IMR-90 (cell line): Measurements from ENCODE around the gene XCL1. TPM values are rescaled to one million over a fixed set of nuclear protein-coding genes. Genes with fewer than 3 reads are reported as not detected.

Experiments used
- ATAC-seq: fragments of 200-7000 bp; cut with Tn5 transposase; 2 replicates; pipeline ENCODE4 v1.9.1; 2020; ENCODE audit warnings: low read depth, mild to moderate bottlenecking, moderate library complexity
- BruUV-seq: library from RNA; stranded (reverse); fragments of 400-500 nt; replicated peaks from 2 replicates; lab custom pipeline; 2021; lab: Mats Ljungman, UMichigan
- CTCF ChIA-PET: fragments of 300-600 bp; formaldehyde crosslinking; extraction: SDS; loops from one replicate; lab custom pipeline; 2021; ENCODE audit warnings: antibody characterized with exemption; lab: Yijun Ruan, JAX
- POLR2A ChIA-PET: fragments of 300-600 bp; sonication (Branson Sonifier 250); formaldehyde crosslinking; loops from one replicate; lab custom pipeline; 2022; ENCODE audit warnings: antibody characterized with exemption; ENCODE audit not compliant: unreplicated experiment; lab: Charles Lee
- DNase-seq: peaks from one replicate; pipeline ENCODE4 v3.0.0; 2013
- H2AFZ ChIP-seq: replicated peaks from 2 replicates; pipeline ENCODE3; 2013; ENCODE audit warnings: low read length, mild to moderate bottlenecking; ENCODE audit not compliant: poor library complexity
- H2AK5ac ChIP-seq: 2 replicates; pipeline ENCODE4 v1.6.1; 2013; ENCODE audit warnings: low read depth, low read length, inconsistent platforms
- H2AK9ac ChIP-seq: replicated peaks from 2 replicates; pipeline ENCODE3; 2013; ENCODE audit warnings: mild to moderate bottlenecking, low read depth, low read length, moderate library complexity; ENCODE audit not compliant: poor library complexity
- H2BK120ac ChIP-seq: 2 replicates; pipeline ENCODE4 v1.6.1; 2013; ENCODE audit warnings: low read depth, low read length, inconsistent platforms
- H2BK15ac ChIP-seq: 3 replicates; pipeline ENCODE4 v1.6.1; 2013; ENCODE audit warnings: low read depth, low read length, inconsistent platforms
- H2BK20ac ChIP-seq: 2 replicates; pipeline ENCODE4 v1.6.1; 2013; ENCODE audit warnings: low read depth, mild to moderate bottlenecking, inconsistent platforms, low read length, moderate library complexity
- H2BK5ac ChIP-seq: 2 replicates; pipeline ENCODE4 v1.6.1; 2013; ENCODE audit warnings: mild to moderate bottlenecking, low read depth, low read length, inconsistent platforms; ENCODE audit not compliant: poor library complexity, severe bottlenecking
- H3K14ac ChIP-seq: replicated peaks from 2 replicates; pipeline ENCODE4 v1.6.1; 2013; ENCODE audit warnings: low read depth, low read length, inconsistent platforms
- H3K18ac ChIP-seq: 2 replicates; pipeline ENCODE4 v1.6.1; 2013; ENCODE audit warnings: low read depth, low read length, control low read depth
- H3K23ac ChIP-seq: 2 replicates; pipeline ENCODE4 v1.6.1; 2013; ENCODE audit warnings: low read depth, low read length, inconsistent platforms
- H3K27ac ChIP-seq: 2 replicates; pipeline ENCODE4 v1.5.1; 2013; ENCODE audit warnings: mild to moderate bottlenecking, control low read depth, low read length; ENCODE audit not compliant: insufficient read depth
- H3K27me3 ChIP-seq: 2 replicates; pipeline ENCODE4 v1.6.1; 2013; ENCODE audit warnings: low read length; ENCODE audit not compliant: control insufficient read depth, insufficient read depth
- H3K36me3 ChIP-seq: 2 replicates; pipeline ENCODE4 v1.6.1; 2013; ENCODE audit warnings: low read length, mixed read lengths; ENCODE audit not compliant: control insufficient read depth, insufficient read depth
- H3K4ac ChIP-seq: 2 replicates; pipeline ENCODE4 v1.6.1; 2013; ENCODE audit warnings: low read depth, low read length, inconsistent platforms
- H3K4me1 ChIP-seq: 2 replicates; pipeline ENCODE4 v1.6.1; 2013; ENCODE audit warnings: low read length, mixed read lengths; ENCODE audit not compliant: control insufficient read depth, insufficient read depth
- H3K4me2 ChIP-seq: 2 replicates; pipeline ENCODE4 v1.6.1; 2013; ENCODE audit warnings: low read depth, mild to moderate bottlenecking, control low read depth, low read length, moderate library complexity
- H3K4me3 ChIP-seq: 2 replicates; pipeline ENCODE4 v1.5.1; 2013; ENCODE audit warnings: low read depth, mild to moderate bottlenecking, control low read depth, low read length, moderate library complexity; ENCODE audit not compliant: insufficient read depth
- H3K56ac ChIP-seq: 2 replicates; pipeline ENCODE4 v1.6.1; 2013; ENCODE audit warnings: low read length, inconsistent platforms; ENCODE audit not compliant: insufficient read depth; ENCODE audit errors: extremely low read depth
- H3K79me1 ChIP-seq, 2 experiments: 2 replicates each; pipeline ENCODE4 v1.6.1; 2013; ENCODE audit warnings: low read length in 2 of 2, inconsistent platforms in 1 of 2, low read depth in 1 of 2
- H3K9ac ChIP-seq: 2 replicates; pipeline ENCODE4 v1.6.1; 2013; ENCODE audit warnings: low read depth, low read length, control low read depth
- H3K9me1 ChIP-seq: 2 replicates; pipeline ENCODE4 v1.6.1; 2013; ENCODE audit warnings: low read length, inconsistent platforms; ENCODE audit not compliant: insufficient read depth
- H3K9me3 ChIP-seq: 2 replicates; pipeline ENCODE4 v1.6.1; 2013; ENCODE audit warnings: low read length; ENCODE audit not compliant: control insufficient read depth, insufficient read depth
- H4K20me1 ChIP-seq: 2 replicates; pipeline ENCODE4 v1.6.1; 2013; ENCODE audit warnings: low read length, inconsistent platforms; ENCODE audit not compliant: insufficient read depth
- H4K5ac ChIP-seq: 2 replicates; pipeline ENCODE4 v1.6.1; 2013; ENCODE audit warnings: mild to moderate bottlenecking, low read depth, low read length, control low read depth
- H4K8ac ChIP-seq, 2 experiments: 2 replicates each; pipeline ENCODE4 v1.6.1; 2013; ENCODE audit warnings: low read depth in 2 of 2, low read length in 2 of 2, control low read depth in 1 of 2, inconsistent platforms in 1 of 2
- H4K91ac ChIP-seq: 2 replicates; pipeline ENCODE4 v1.6.1; 2013; ENCODE audit warnings: low read depth, low read length, inconsistent platforms; ENCODE audit not compliant: insufficient read depth
- CEBPB ChIP-seq: IDR thresholded peaks from 2 replicates; pipeline ENCODE4 v1.6.1; 2012; ENCODE audit warnings: low read depth, low read length, improper control_type of control experiment
- CHD1 ChIP-seq: IDR thresholded peaks from 2 replicates; pipeline ENCODE4 v1.6.1; 2012; ENCODE audit warnings: low read depth, low read length, improper control_type of control experiment
- MAFK ChIP-seq: IDR thresholded peaks from 2 replicates; pipeline ENCODE4 v1.6.1; 2012; ENCODE audit warnings: low read depth, low read length, improper control_type of control experiment
- MAZ ChIP-seq: IDR thresholded peaks from 2 replicates; pipeline ENCODE4 v1.6.1; 2012; ENCODE audit warnings: low read depth, mild to moderate bottlenecking, low read length, improper control_type of control experiment, moderate library complexity, borderline replicate concordance
- NFE2L2 ChIP-seq: fragments of 150-350 bp; IDR thresholded peaks from 2 replicates; pipeline ENCODE4 v1.6.1; 2016; ENCODE audit warnings: low read depth, mild to moderate bottlenecking, low read length
- RFX5 ChIP-seq: IDR thresholded peaks from 2 replicates; pipeline ENCODE4 v1.8.0; 2012; ENCODE audit warnings: low read depth, mild to moderate bottlenecking, low read length, moderate library complexity
- WGBS, 2 experiments: methylation state at CpG; one replicate each; pipeline versions ENCODE4 v1.1.5 to v1.1.7; 2013; ENCODE audit warnings: missing lambda C conversion rate in 2 of 2; ENCODE audit not compliant: insufficient read length in 1 of 2; ENCODE audit errors: extremely low coverage in 2 of 2; 5-methylcytosine and 5-hydroxymethylcytosine counted together
- dilution Hi-C: fragments of 300-500 bp; cut with HindIII; formaldehyde crosslinking; loops from one replicate; pipeline ENCODE4 v1.14.3; 2018; ENCODE audit warnings: low sequenced_read_pairs; ENCODE audit not compliant: unreplicated experiment
- in situ Hi-C: fragments of 300-500 bp; cut with MboI; formaldehyde crosslinking; loops from 3 replicates; pipeline ENCODE4 v1.14.3; 2019; ENCODE audit warnings: low sequenced_read_pairs, inconsistent platforms, mixed read lengths
- intact Hi-C: fragments of 100-400 bp; cut with micrococcal nuclease; formaldehyde crosslinking; loops from 2 replicates; pipeline ENCODE4 v1.10.0; 2022
- polyA plus RNA-seq, 3 experiments: library from polyadenylated mRNA; depleted of rRNA; stranded (reverse); fragments of >200 nt; gene quantifications; 2 replicates each; pipeline ENCODE4 v1.2.3, GENCODE V29; 2012; ENCODE audit warnings: low replicate concordance in 1 of 3
- total RNA-seq: library from RNA; depleted of rRNA; stranded (reverse); fragments of >200 nt; gene quantifications from 2 replicates; pipeline ENCODE4 v1.2.3, GENCODE V29; 2012
- TF ChIP-seq, protein P1 (sequence below): conservative IDR thresholded peaks from 2 replicates; pipeline ENCODE4 v1.5.1; 2012; ENCODE audit warnings: mild to moderate bottlenecking, low read depth, low read length, improper control_type of control experiment
- TF ChIP-seq, protein P2 (sequence below): fragments of 150-350 bp; IDR thresholded peaks from 2 replicates; pipeline ENCODE4 v1.6.1; 2017; ENCODE audit warnings: mild to moderate bottlenecking, antibody characterized with exemption, low read length, low read depth

Gene XCL1
- total and polyA plus RNA-seq, 2 of the 4 experiments (the other 2 are of a cell fraction), result not detected

DNA sequence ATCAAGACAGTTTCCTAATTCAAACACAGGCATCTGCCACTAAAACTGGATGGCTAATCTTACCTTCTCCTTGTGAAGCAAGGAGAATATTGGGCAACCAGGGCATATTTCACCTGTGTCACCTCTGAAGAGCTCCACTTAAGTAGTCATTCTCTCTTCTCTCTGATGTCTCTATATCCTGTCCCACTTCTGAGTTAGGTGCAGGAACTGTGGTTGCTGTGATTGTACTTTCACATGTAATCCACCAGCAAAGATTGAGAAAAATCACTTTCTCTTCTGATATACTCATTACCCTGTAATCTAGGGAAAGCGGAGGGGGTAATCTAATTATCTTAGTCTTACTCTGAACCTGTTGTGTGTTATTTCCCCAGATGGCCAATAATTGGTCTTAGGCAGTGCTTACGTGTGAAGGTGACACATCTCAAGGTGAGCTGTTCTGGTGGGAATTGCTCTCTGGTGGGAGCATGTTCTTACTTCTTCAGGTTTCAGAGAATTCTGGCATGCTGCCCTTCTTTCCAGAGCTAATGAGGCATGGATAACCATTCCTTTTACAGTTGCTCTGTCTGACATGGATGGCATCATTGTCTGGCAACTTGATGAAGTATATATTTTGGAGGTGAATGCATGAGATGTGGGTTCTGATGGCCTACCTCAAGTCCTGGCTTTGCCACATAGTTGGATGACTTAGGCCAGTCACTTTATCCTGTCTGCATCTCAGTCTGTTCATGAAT lies 44.6 kb upstream of the XCL1 start:
- CTCF ChIA-PET, result no interaction called here
- Histone ChIP-seq H3K9ac (no peak overlapping the region), H3K23ac (no peak overlapping the region), H2AK5ac (no peak overlapping the region), H2BK20ac (no peak overlapping the region), H3K18ac (no peak overlapping the region), H2BK5ac (no peak overlapping the region), H2BK120ac (no peak overlapping the region), H3K9me3 (no peaks in the 10 kb centered on the region), H4K8ac (no peak overlapping the region), H3K79me1 (no peaks in the 10 kb centered on the region), H3K4me3 (no peak overlapping the region), H4K91ac (no peak overlapping the region), H4K20me1 (no peaks in the 10 kb centered on the region), H3K14ac (no peak overlapping the region), H3K27ac (no peak overlapping the region), H3K27me3 (no peaks in the 10 kb centered on the region), H4K5ac (no peak overlapping the region), H3K9me1 (no peaks in the 10 kb centered on the region), H2AK9ac (no peak overlapping the region), H3K36me3 (no peaks in the 10 kb centered on the region), H3K4ac (no peak overlapping the region), H2BK15ac (no peak overlapping the region), H3K4me1 (no peaks in the 10 kb centered on the region), H2AFZ (no peak overlapping the region), H3K4me2 (no peak overlapping the region), H3K56ac (no peak overlapping the region)
- no TSS peak for BruUV-seq
- POLR2A ChIA-PET, result no interaction called here
- no CpG with 5 or more reads among the region's 2 CpGs for WGBS, 2 experiments
- ATAC-seq (no peak), DNase-seq (no peak)
- in situ Hi-C loops (no loop called here), intact Hi-C loops (no loop called here), dilution Hi-C loops (no loop called here)
- TF ChIP-seq MAFK, result no peak
- TF ChIP-seq, protein P1, sequence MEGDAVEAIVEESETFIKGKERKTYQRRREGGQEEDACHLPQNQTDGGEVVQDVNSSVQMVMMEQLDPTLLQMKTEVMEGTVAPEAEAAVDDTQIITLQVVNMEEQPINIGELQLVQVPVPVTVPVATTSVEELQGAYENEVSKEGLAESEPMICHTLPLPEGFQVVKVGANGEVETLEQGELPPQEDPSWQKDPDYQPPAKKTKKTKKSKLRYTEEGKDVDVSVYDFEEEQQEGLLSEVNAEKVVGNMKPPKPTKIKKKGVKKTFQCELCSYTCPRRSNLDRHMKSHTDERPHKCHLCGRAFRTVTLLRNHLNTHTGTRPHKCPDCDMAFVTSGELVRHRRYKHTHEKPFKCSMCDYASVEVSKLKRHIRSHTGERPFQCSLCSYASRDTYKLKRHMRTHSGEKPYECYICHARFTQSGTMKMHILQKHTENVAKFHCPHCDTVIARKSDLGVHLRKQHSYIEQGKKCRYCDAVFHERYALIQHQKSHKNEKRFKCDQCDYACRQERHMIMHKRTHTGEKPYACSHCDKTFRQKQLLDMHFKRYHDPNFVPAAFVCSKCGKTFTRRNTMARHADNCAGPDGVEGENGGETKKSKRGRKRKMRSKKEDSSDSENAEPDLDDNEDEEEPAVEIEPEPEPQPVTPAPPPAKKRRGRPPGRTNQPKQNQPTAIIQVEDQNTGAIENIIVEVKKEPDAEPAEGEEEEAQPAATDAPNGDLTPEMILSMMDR, result no peak
- no peak for TF ChIP-seq RFX5
- no peak for TF ChIP-seq CEBPB
- no peak for TF ChIP-seq MAZ
- no peak for TF ChIP-seq NFE2L2
- TF ChIP-seq CHD1, result no peak
- TF ChIP-seq, protein P2, sequence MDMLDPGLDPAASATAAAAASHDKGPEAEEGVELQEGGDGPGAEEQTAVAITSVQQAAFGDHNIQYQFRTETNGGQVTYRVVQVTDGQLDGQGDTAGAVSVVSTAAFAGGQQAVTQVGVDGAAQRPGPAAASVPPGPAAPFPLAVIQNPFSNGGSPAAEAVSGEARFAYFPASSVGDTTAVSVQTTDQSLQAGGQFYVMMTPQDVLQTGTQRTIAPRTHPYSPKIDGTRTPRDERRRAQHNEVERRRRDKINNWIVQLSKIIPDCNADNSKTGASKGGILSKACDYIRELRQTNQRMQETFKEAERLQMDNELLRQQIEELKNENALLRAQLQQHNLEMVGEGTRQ, result no peak
